K562 (cell line): Measurements from ENCODE around the gene CYTH4. TPM values are rescaled to one million over a fixed set of nuclear protein-coding genes. Genes with fewer than 3 reads are reported as not detected.

ENCODE experiments used
- ATAC-seq: fragments of 200-7000 bp; cut with Tn5 transposase; 3 replicates; pipeline ENCODE4 v1.9.1; 2020; ENCODE audit warnings: moderate library complexity
- BruUV-seq: library from RNA; stranded (reverse); fragments of 400-500 nt; replicated peaks from 2 replicates; lab custom pipeline; 2021; lab: Mats Ljungman, UMichigan
- CTCF ChIA-PET: fragments of 300-600 bp; formaldehyde crosslinking; extraction: SDS; loops from one replicate; lab custom pipeline; 2021; ENCODE audit warnings: low intra/inter-chr PET ratio; lab: Yijun Ruan, JAX
- POLR2A ChIA-PET: fragments of 300-600, 350-650 bp; sonication (Branson Sonifier 250); formaldehyde crosslinking; extraction: SDS; loops from one replicate; lab custom pipeline; 2021; ENCODE audit warnings: antibody characterized with exemption, inconsistent platforms; lab: Yijun Ruan, JAX
- DNase-seq, 4 experiments: peaks; one replicate each; pipeline versions ENCODE4 v3.0.0 to v3.0.0-alpha.2; 2011 to 2018; ENCODE audit warnings: low spot score in 3 of 4, mixed read lengths in 3 of 4; ENCODE audit errors: extremely low read depth in 1 of 4
- FAIRE-seq: peaks from 2 replicates; lab custom pipeline; 2011; peaks lifted over from hg19 to GRCh38; lab: Jason Lieb, UNC
- H2AFZ ChIP-seq: 2 replicates; pipeline ENCODE4 v1.6.0; 2011; ENCODE audit warnings: low read depth, low read length, control low read depth, inconsistent platforms
- H3K27ac ChIP-seq: fragments of 200-600 bp; 3 replicates; pipeline ENCODE4 v1.8.0; 2011; ENCODE audit warnings: low read depth, mild to moderate bottlenecking, control low read depth, inconsistent platforms, low read length, moderate library complexity, mixed read lengths; ENCODE audit errors: extremely low read depth
- H3K27me3 ChIP-seq, 2 experiments: fragments of 300-600 bp in 1 of 2; 2 replicates in 1 of 2; 3 replicates in 1 of 2; pipeline versions ENCODE4 v1.6.0 to v1.8.0; 2011; ENCODE audit warnings: inconsistent platforms in 2 of 2, low read length in 2 of 2, mild to moderate bottlenecking in 1 of 2, mixed read lengths in 1 of 2, moderate library complexity in 1 of 2; ENCODE audit not compliant: control insufficient read depth in 2 of 2, insufficient read depth in 2 of 2
- H3K36me3 ChIP-seq: fragments of 300-600 bp; 3 replicates; pipeline ENCODE4 v1.8.0; 2011; ENCODE audit warnings: mild to moderate bottlenecking, low read length, inconsistent platforms; ENCODE audit not compliant: control insufficient read depth, insufficient read depth
- H3K4me1 ChIP-seq, 2 experiments: fragments of 200-600 bp in 1 of 2; replicated peaks in 1 of 2; 2 replicates in 1 of 2; 3 replicates in 1 of 2; pipeline versions ENCODE4 v1.5.1 to v1.8.0; 2011; ENCODE audit warnings: inconsistent platforms in 2 of 2, low read length in 2 of 2, mild to moderate bottlenecking in 1 of 2, mixed read lengths in 1 of 2, moderate library complexity in 1 of 2; ENCODE audit not compliant: control insufficient read depth in 2 of 2, insufficient read depth in 2 of 2
- H3K4me2 ChIP-seq: 2 replicates; pipeline ENCODE4 v1.6.1; 2011; ENCODE audit warnings: low read length, control low read depth, inconsistent platforms, mixed read lengths; ENCODE audit not compliant: insufficient read depth
- H3K4me3 ChIP-seq: fragments of 200-600 bp; sonication (generic), shearing (Covaris generic); 2 replicates; pipeline ENCODE4 v1.5.1; 2016; ENCODE audit warnings: control low read depth, inconsistent platforms
- H3K79me2 ChIP-seq: fragments of 200-600 bp; 3 replicates; pipeline ENCODE4 v1.8.0; 2011; ENCODE audit warnings: low read length, inconsistent platforms; ENCODE audit not compliant: control insufficient read depth, insufficient read depth
- H3K9ac ChIP-seq, 2 experiments: 2 replicates each; pipeline versions ENCODE4 v1.6.0 to v1.6.1; 2011; ENCODE audit warnings: low read depth in 2 of 2, low read length in 2 of 2, control low read depth in 1 of 2, inconsistent platforms in 1 of 2, mild to moderate bottlenecking in 1 of 2, mixed read lengths in 1 of 2; ENCODE audit not compliant: insufficient read depth in 1 of 2
- H3K9me1 ChIP-seq: one replicate; pipeline ENCODE4 v1.6.0; 2011; ENCODE audit warnings: inconsistent platforms, mild to moderate bottlenecking, low read length, moderate library complexity; ENCODE audit not compliant: control insufficient read depth, insufficient read depth
- H3K9me3 ChIP-seq: replicated peaks from 2 replicates; pipeline ENCODE4 v1.5.1; 2011; ENCODE audit warnings: low read depth, low read length, inconsistent platforms; ENCODE audit not compliant: control insufficient read depth, insufficient read depth
- H4K20me1 ChIP-seq: replicated peaks from 2 replicates; pipeline ENCODE4 v1.6.1; 2011; ENCODE audit warnings: low read length, inconsistent platforms, mixed read lengths; ENCODE audit not compliant: control insufficient read depth, insufficient read depth
- ELF4 ChIP-seq: fragments of 450-650 bp; formaldehyde crosslinking; IDR thresholded peaks from 2 replicates; pipeline ENCODE4 v1.4.0; 2022; ENCODE audit warnings: missing genetic modification characterization
- RBM25 ChIP-seq: fragments of 200-400 bp; formaldehyde crosslinking; IDR thresholded peaks from 2 replicates; pipeline ENCODE4 v1.6.1; 2018; ENCODE audit warnings: low read length, low read depth, moderate library complexity; ENCODE audit not compliant: severe bottlenecking
- RCOR1 ChIP-seq, 2 experiments: IDR thresholded peaks; 2 replicates each; pipeline ENCODE4 v1.6.1; 2012; ENCODE audit warnings: low read depth in 2 of 2, low read length in 2 of 2, borderline replicate concordance in 1 of 2, improper control_type of control experiment in 1 of 2
- ZNF707 ChIP-seq: fragments of 250-450 bp; sonication (Bioruptor Pico); conservative IDR thresholded peaks from 2 replicates; pipeline ENCODE4 v1.8.0; 2022; ENCODE audit warnings: inconsistent platforms, mild to moderate bottlenecking, moderate library complexity
- WGBS: fragments of 100-300 bp; shearing (Covaris generic); methylation state at CpG from one replicate; pipeline ENCODE4 v1.1.6; 2016; ENCODE audit warnings: low coverage, mixed read lengths; ENCODE audit not compliant: insufficient coverage; ENCODE audit errors: missing lambda C conversion rate; 5-methylcytosine and 5-hydroxymethylcytosine counted together
- in situ Hi-C: fragments of 300-500 bp; cut with MboI; formaldehyde crosslinking; loops from 4 replicates; pipeline ENCODE4 v1.15.0; 2018; ENCODE audit warnings: inconsistent platforms, mixed read lengths
- intact Hi-C: fragments of 100-400 bp; cut with micrococcal nuclease; formaldehyde crosslinking; loops from 2 replicates; pipeline ENCODE4 v1.14.2; 2022
- polyA plus RNA-seq, 8 experiments: library from polyadenylated mRNA; depleted of rRNA in 4 of 8; stranded (reverse) in 5 of 8; unstranded in 3 of 8; fragments of >200 nt; fragmentation: Nextera tagmentation in 2 of 8; fragmentation: Illumina TruSeq in 1 of 8; extraction: Ambion mirVana in 2 of 8; extraction: Trizol in 1 of 8; gene quantifications; 2 replicates each; pipeline versions ENCODE4 v1.2.1 to v1.2.3, GENCODE V29; 2011 to 2014; ENCODE audit warnings: inconsistent platforms in 1 of 8, missing spikeins in 1 of 8
- total RNA-seq, 7 experiments: library from RNA; depleted of rRNA in 6 of 7; stranded (reverse); fragments of >200 nt in 6 of 7; fragmentation: Illumina TruSeq in 2 of 7; extraction: Trizol in 2 of 7; gene quantifications; 2 replicates each; pipeline versions ENCODE4 v1.2.1 to v1.2.3, GENCODE V29; 2011 to 2021; ENCODE audit warnings: low replicate concordance in 1 of 7

Gene CYTH4
- total and polyA plus RNA-seq, 9 of the 15 experiments (the other 6 are each of a cell fraction or from before 2014, with no cell fraction given): 0.03 to 2.0 (median 0.61) TPM; not detected in 1

- no peak for ATAC-seq
- TF ChIP-seq RBM25: peak; percentile 95
- TF ChIP-seq ELF4 (CRISPR knock-in tag): no peak
- DNase-seq: no peak
- Histone ChIP-seq H3K79me2 (no peaks in the 10 kb centered on the region), H3K4me3 (no peak overlapping the region), H3K27ac (no peak overlapping the region), H2AFZ (no peak overlapping the region), H3K4me1 (no peaks in the 10 kb centered on the region; a peak in 1 of 5 replicates), H3K4me2 (no peak overlapping the region), H3K27me3 (peaks cover 12 to 77% of the 10 kb centered on the region in 2 experiments; a peak in 4 of 5 replicates), H4K20me1 (0 out of 2 replicates have a peak, but pooled peaks cover 5% of the 10 kb centered on the region), H3K9me1 (no peaks in the 10 kb centered on the region), H3K9me3 (no peaks in the 10 kb centered on the region), H3K36me3 (no peaks in the 10 kb centered on the region), H3K9ac (no peak overlapping the region)
- no TSS peak for BruUV-seq
- POLR2A ChIA-PET: interaction anchor here (0.7 kb wide), 1 partner anchor 53 kb away, joined by 6 read pairs; no protein-coding TSS in a partner anchor
- WGBS: 10% methylated on average over 8 of the region's 8 CpGs
- intact Hi-C loops: no loop called here
- in situ Hi-C loops: no loop called here
- CTCF ChIA-PET: no interaction called here
- FAIRE-seq: no peak
Measured at GRCh38 chr22:37356922-37357321, 74.6 kb downstream of the CYTH4 start.

- no peak for DNase-seq
- Histone ChIP-seq H3K79me2 (no peaks in the 10 kb centered on the region), H3K27ac (no peak overlapping the region), H3K4me3 (no peak overlapping the region), H3K36me3 (no peaks in the 10 kb centered on the region), H3K9me1 (no peaks in the 10 kb centered on the region), H3K9me3 (no peaks in the 10 kb centered on the region), H4K20me1 (0 out of 2 replicates have a peak, but pooled peaks cover 5% of the 10 kb centered on the region), H3K4me1 (no peaks in the 10 kb centered on the region; a peak in 1 of 5 replicates), H2AFZ (no peak overlapping the region), H3K9ac (no peak overlapping the region), H3K27me3 (peaks cover 12 to 72% of the 10 kb centered on the region in 2 experiments; a peak in 4 of 5 replicates), H3K4me2 (no peak overlapping the region)
- BruUV-seq: no TSS peak
- intact Hi-C loops: no loop called here
- ATAC-seq: no peak
- in situ Hi-C loops: no loop called here
- TF ChIP-seq ZNF707 (CRISPR knock-in tag) (no peak), RCOR1 (IDR thresholded peaks at IDR 0.05; ENCODE audit: borderline replicate concordance in 1 of 2, low read depth in 2 of 2, low read length in 2 of 2) (no peak)
- POLR2A ChIA-PET: interaction anchor here (0.7 kb wide), 1 partner anchor 53 kb away, joined by 6 read pairs; no protein-coding TSS in a partner anchor
- FAIRE-seq: no peak
- 18% methylated on average over 9 of the region's 10 CpGs for WGBS
- CTCF ChIA-PET: no interaction called here
Measured at GRCh38 chr22:37357446-37358075, 75.3 kb downstream of the CYTH4 start.
